H54 (cell line): ENCODE data around the gene TMEM198.

Source experiments
- DNase-seq: peaks from one replicate; pipeline ENCODE4 v3.0.0; 2011; ENCODE audit warnings: low spot score, mixed read lengths; ENCODE audit not compliant: insufficient read length
- FAIRE-seq: peaks from 3 replicates; lab custom pipeline; 2011; peaks lifted over from hg19 to GRCh38; lab: Jason Lieb, UNC
- POLR2A ChIP-seq: IDR thresholded peaks from 2 replicates; pipeline ENCODE4 v1.6.1; 2011; ENCODE audit warnings: low read depth, mild to moderate bottlenecking, low read length

The TMEM198 gene

GRCh38 chr2:219551441-219552381 lies 7.9 kb downstream of the TMEM198 start:
- DNase-seq (peak; percentile 93), FAIRE-seq (no peak)
- peak; percentile 41; the same call in 1 of the 2 replicates for TF ChIP-seq POLR2A

GRCh38 chr2:219552382-219553167 lies 8.7 kb downstream of the TMEM198 start:
- peak; percentile 9; the same call in 1 of the 2 replicates for TF ChIP-seq POLR2A
- FAIRE-seq (no peak), DNase-seq (peak; percentile 82)

- DNase-seq (no peak), FAIRE-seq (no peak)
- no peak for TF ChIP-seq POLR2A
Measured at GRCh38 chr2:219553168-219553417, 9.3 kb downstream of the TMEM198 start.

- DNase-seq (no peak), FAIRE-seq (no peak)
- TF ChIP-seq POLR2A, result no peak
Measured at GRCh38 chr2:219553463-219553963, 9.7 kb downstream of the TMEM198 start.

GRCh38 chr2:219554350-219554749 lies 10.5 kb downstream of the TMEM198 start:
- FAIRE-seq (no peak), DNase-seq (no peak)
- no peak for TF ChIP-seq POLR2A

GRCh38 chr2:219555956-219556355 lies 12.1 kb downstream of the TMEM198 start:
- no peak for FAIRE-seq
- no peak for DNase-seq
- TF ChIP-seq POLR2A, result no peak

GRCh38 chr2:219556413-219556812 lies 12.6 kb downstream of the TMEM198 start:
- FAIRE-seq (no peak), DNase-seq (no peak)
- no peak for TF ChIP-seq POLR2A

GRCh38 chr2:219557320-219557719 lies 13.5 kb downstream of the TMEM198 start:
- FAIRE-seq (no peak), DNase-seq (no peak)
- no peak for TF ChIP-seq POLR2A

- FAIRE-seq (no peak), DNase-seq (no peak)
- no peak for TF ChIP-seq POLR2A
Measured at GRCh38 chr2:219557791-219558785, 14.3 kb downstream of the TMEM198 start.

GRCh38 chr2:219559156-219559915 lies 15.5 kb downstream of the TMEM198 start:
- DNase-seq (no peak), FAIRE-seq (no peak)
- TF ChIP-seq POLR2A, result no peak

GRCh38 chr2:219560037-219560892 lies 16.4 kb downstream of the TMEM198 start:
- FAIRE-seq, result no peak

GRCh38 chr2:219560893-219561178 lies 17.0 kb downstream of the TMEM198 start:
- DNase-seq (no peak), FAIRE-seq (no peak)
- no peak for TF ChIP-seq POLR2A

More at GRCh38 chr2:219560037-219560892, 16.4 kb downstream of the TMEM198 start:
- no peak for DNase-seq
- TF ChIP-seq POLR2A, result no peak
